HG03064 (cell line): Measurements from ENCODE around the gene GEMIN7.
A peak's percentile ranks its signal among the peaks of the same experiment; 100 is the strongest.

Source experiments
- ATAC-seq: cut with Tn5 transposase; IDR thresholded peaks from one replicate; pipeline ENCODE4 v1.9.1; 2021; ENCODE audit warnings: low read depth; ENCODE audit not compliant: unreplicated experiment

GEMIN7 gene

GRCh38 chr19:45124021-45124420 lies 45.0 kb downstream of the GEMIN7 start:
- no peak for ATAC-seq

DNA sequence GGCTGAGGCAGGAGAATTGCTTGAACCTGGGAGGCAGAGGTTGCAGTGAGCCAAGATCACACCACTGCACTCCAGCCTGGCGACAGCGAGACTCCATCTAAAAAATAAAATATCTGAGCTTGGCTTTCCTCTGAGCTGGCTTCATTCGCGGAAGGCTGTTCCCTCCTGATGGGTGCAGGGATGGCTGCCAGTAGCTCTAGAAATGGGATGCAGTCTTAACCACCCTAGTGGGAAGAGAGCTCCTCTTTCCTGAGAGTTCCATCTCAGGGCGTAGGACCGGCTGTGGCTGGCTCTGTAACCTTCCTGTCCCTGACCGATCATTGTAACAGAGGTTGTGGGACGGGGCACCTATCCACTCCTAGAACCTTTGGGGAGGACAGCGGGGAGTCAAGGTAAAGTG lies 46.3 kb downstream of the GEMIN7 start:
- ATAC-seq = no peak

- ATAC-seq = no peak
Measured at GRCh38 chr19:45125975-45126493, 47.0 kb downstream of the GEMIN7 start.

DNA sequence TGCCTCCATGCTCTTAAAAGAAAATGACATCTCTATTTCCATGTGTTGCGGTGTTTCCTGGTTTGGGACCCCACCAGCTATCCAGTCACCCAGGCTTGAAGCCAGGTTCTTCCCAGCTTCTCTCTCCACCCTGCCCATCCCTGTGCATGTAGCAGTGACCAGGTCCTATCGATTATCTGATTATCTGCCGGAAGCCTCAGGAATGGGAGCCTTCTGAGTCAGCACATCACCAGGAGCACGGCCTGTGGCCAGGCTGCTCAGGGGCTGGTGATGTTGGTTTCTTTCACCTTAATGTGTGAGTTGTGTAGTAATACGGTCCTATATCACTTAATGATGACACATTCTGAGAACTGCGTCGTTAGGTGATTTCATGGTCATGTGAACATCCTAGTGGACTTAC lies 47.6 kb downstream of the GEMIN7 start:
- no peak for ATAC-seq

- no peak for ATAC-seq
Measured at GRCh38 chr19:45128146-45128545, 49.1 kb downstream of the GEMIN7 start.

DNA sequence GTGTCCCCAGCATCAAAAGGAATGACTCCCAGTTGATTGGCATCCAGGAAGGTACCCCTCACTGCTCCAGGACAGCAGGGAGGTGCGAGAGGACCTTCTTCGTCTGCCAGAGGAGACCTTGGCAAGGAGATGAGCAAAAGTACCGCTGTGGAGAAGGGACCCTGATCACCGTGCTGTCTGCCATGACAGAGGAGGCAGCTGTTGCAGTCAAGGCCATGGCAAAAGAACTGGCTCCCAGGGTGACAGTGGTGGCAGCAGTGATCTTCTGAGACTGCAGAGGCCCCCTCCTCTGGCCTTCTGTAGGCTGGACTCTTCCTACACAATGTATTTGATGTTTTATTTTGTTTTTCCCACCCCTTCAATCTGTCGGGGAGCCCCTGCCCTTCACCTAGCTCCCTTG lies 49.7 kb downstream of the GEMIN7 start:
- no peak for ATAC-seq

- ATAC-seq = no peak
Measured at GRCh38 chr19:45130236-45130635, 51.2 kb downstream of the GEMIN7 start.

DNA sequence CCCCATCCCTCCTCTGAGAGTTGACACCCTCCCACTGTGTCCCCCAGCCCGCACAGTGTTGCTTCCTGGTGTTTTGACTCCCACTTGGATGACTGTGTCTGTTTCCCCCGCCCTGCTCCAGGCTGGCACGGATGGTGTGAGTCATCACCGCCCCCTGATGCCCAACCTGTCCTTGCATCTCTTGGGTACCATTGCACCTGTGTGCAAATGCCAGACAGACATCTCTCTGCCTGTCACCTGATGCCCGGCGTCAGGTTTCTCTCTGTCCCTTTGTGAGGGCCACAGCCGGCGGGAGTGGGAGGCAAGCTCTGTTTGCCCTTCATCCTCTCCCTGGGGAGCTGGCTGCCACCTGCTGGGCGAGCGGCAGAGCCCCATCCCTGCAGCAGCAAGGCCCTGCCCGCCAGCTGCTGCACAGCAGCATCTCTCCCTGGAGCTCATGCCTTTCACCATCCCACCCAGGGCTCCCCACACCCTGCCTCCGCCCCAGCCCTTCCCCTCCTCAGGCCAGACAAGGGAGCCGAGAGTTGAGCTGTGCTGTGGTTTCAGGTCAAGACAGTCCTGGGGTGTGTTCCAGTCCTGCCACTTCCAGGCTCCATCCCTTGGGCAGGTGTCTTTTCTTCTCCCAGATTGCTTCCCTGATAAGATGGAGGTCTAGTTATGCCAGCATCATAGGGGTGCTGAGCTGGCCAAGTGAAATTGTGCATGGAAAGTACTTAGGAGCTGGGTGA lies 52.0 kb downstream of the GEMIN7 start:
- ATAC-seq = no peak

DNA sequence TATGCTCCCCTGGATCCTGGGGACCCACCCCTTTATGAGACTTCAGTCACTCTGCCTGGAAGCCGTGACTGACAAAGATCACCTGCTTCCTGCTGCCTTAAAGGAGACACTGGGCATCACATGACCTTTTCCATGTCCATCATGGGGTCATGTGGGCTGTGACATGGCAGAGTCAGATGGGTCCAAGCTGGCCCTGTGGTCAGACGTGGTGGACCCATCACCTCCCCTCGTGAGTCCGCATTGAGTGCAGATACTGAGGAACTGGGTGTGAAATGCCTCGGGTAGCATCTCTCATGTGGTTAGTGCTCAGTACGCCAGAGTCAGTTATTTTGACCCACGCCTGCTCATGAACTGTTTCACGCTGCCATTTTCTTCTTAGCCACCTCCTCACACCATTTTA lies 54.6 kb downstream of the GEMIN7 start:
- ATAC-seq = no peak

GRCh38 chr19:45135176-45135885 lies 56.3 kb downstream of the GEMIN7 start:
- no peak for ATAC-seq

DNA sequence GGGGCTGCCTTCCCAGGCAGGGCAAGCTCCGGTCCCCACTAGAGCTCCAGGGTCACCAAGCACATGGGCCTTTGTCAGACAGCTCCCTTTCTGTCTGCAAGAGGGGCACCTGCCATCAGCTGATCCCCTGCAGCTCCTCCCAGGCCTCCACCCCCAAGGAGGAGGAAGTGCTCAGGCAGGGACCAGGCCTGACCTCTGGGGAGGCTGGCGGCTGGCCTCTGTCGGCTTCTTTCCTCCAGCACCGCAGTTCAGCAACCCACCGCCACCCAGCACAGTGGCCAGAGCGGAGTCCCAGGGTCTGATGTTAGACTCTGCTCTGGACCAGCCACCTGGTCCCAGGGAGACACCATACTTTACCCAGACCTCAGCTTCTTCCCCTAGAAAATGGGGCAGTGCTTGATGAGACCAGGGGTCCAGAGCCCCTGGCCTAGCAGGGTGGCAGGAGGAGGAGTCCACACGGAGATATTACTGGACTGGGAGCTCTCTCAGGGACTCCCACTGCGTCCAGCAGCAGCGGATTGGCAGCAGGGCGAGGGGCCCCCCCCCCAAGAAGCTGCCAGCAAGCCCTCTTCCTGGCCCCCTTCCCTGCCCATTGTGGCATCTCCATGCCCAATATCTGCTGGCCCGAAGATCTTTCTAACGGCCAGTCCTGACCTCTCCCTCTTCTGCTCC lies 57.6 kb downstream of the GEMIN7 start:
- no peak for ATAC-seq

DNA sequence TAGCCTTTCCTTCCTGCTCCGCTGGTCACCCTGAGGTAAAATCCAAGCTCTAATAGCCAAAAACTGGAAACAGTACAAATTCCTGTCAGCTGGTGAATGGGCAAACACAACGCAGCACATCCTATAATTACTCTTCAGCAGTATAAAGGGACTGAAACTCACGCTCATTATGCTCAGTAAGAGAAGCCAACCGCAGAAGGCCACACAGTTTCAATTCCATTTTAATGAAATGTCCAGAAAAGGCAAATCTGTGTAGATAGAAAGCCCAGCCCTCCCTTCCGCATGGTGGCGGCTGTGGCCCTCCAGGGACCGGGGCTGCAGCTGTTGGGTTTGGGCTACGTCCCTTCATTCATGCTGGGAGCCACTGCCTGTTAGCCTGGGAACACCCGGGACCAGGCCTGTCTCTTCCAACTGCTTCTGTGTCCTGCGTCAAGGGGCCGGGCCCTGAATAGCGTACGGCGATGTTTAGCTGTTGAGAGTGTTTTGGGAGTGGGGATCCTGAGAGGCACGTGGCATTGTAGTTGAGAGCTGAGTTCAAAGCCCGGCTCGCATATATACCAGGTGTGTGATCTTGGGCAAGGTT lies 58.2 kb downstream of the GEMIN7 start:
- peak; percentile 58 for ATAC-seq

- no peak for ATAC-seq
Measured at GRCh38 chr19:45138303-45138751, 59.3 kb downstream of the GEMIN7 start.

GRCh38 chr19:45139286-45140143 lies 60.5 kb downstream of the GEMIN7 start:
- ATAC-seq = no peak

- ATAC-seq = no peak
Measured at GRCh38 chr19:45140144-45140503, 61.1 kb downstream of the GEMIN7 start.

DNA sequence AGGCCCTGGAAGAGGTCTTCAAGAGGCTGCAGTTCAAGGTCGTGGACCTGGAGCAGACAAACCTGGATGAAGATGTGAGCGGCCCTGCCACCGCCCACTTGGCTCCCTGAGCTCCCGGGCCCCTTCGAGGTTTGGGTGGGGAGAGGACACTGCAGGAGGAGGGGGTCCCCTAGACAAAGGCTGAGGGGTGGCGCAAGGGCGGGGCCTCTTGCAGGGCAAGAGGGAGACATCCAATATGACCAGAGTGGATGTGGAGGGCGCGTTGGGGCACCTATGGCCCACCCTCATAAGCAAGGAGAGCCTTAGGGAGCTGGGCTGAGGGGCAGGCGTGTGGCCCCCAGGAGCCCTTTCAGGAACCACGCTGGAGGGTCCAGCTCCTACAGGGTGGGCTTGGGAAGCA lies 61.5 kb downstream of the GEMIN7 start:
- ATAC-seq = no peak
